ENCODE results near the gene ARHGAP8. TPM values are rescaled to one million over a fixed set of nuclear protein-coding genes. Genes with fewer than 3 reads are reported as not detected.

ARHGAP8 gene
- polyA plus RNA-seq, 1 donor from 2014 or later: 3.0 TPM

DNA sequence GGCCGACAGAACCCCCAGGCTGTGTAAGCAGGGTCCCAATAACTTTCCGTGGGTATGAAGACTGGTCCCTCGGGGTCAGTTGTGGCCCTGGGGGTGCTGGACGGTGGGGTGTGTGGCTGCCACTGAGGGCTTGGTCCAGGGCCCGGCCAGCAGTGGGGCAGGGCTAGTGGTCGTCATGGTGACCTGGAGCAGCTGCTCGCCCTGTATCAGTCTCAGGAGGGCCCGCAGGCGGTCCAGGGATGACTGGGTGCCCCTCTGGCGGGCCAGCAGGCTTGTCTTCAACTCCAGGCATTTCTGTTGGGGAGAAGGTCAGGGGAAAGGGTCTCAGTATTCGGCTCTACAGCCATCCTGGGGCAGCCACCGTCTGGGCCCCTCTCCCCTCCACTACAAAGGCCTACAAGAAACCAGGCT is 130.6 kb downstream of the ARHGAP8 start:
- Histone ChIP-seq H3K9ac (ENCODE audit: low read length) (no peak overlapping the region), H3K9me3 (ENCODE audit: low read length) (no peaks in the 10 kb centered on the region), H3K9me2 (ENCODE audit: insufficient read depth, low read length) (no peaks in the 10 kb centered on the region), H3K79me2 (replicated peaks; ENCODE audit: insufficient read depth, low read length) (no peaks in the 10 kb centered on the region), H3K4me3 (ENCODE audit: low read length) (no peak overlapping the region), H4K20me1 (ENCODE audit: insufficient read depth) (no peaks in the 10 kb centered on the region), H3K27ac (ENCODE audit: low read length) (no peak overlapping the region), H3K36me3 (ENCODE audit: insufficient read depth, low read length) (no peaks in the 10 kb centered on the region), H3F3A (ENCODE audit: insufficient read depth, low read length, poor library complexity, severe bottlenecking) (no peaks in the 10 kb centered on the region), H2AFZ (ENCODE audit: low read depth, low read length) (no peak overlapping the region), H3K4me2 (ENCODE audit: low read length) (no peak overlapping the region), H3K27me3 (ENCODE audit: insufficient read depth, low read depth, low read length) (no peaks in the 10 kb centered on the region)
- TF ChIP-seq, protein P1, sequence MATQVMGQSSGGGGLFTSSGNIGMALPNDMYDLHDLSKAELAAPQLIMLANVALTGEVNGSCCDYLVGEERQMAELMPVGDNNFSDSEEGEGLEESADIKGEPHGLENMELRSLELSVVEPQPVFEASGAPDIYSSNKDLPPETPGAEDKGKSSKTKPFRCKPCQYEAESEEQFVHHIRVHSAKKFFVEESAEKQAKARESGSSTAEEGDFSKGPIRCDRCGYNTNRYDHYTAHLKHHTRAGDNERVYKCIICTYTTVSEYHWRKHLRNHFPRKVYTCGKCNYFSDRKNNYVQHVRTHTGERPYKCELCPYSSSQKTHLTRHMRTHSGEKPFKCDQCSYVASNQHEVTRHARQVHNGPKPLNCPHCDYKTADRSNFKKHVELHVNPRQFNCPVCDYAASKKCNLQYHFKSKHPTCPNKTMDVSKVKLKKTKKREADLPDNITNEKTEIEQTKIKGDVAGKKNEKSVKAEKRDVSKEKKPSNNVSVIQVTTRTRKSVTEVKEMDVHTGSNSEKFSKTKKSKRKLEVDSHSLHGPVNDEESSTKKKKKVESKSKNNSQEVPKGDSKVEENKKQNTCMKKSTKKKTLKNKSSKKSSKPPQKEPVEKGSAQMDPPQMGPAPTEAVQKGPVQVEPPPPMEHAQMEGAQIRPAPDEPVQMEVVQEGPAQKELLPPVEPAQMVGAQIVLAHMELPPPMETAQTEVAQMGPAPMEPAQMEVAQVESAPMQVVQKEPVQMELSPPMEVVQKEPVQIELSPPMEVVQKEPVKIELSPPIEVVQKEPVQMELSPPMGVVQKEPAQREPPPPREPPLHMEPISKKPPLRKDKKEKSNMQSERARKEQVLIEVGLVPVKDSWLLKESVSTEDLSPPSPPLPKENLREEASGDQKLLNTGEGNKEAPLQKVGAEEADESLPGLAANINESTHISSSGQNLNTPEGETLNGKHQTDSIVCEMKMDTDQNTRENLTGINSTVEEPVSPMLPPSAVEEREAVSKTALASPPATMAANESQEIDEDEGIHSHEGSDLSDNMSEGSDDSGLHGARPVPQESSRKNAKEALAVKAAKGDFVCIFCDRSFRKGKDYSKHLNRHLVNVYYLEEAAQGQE (IDR thresholded peaks at IDR 0.05; ENCODE audit: borderline replicate concordance): no peak
- TF ChIP-seq EP300 (conservative IDR thresholded peaks at IDR 0.05; ENCODE audit: poor library complexity, severe bottlenecking) (no peak), SMC3 (conservative IDR thresholded peaks at IDR 0.05; ENCODE audit: poor library complexity) (no peak), MXI1 (conservative IDR thresholded peaks at IDR 0.05; ENCODE audit: poor library complexity, severe bottlenecking) (no peak), RAD21 (conservative IDR thresholded peaks at IDR 0.05) (no peak)
- TF ChIP-seq, protein P2, sequence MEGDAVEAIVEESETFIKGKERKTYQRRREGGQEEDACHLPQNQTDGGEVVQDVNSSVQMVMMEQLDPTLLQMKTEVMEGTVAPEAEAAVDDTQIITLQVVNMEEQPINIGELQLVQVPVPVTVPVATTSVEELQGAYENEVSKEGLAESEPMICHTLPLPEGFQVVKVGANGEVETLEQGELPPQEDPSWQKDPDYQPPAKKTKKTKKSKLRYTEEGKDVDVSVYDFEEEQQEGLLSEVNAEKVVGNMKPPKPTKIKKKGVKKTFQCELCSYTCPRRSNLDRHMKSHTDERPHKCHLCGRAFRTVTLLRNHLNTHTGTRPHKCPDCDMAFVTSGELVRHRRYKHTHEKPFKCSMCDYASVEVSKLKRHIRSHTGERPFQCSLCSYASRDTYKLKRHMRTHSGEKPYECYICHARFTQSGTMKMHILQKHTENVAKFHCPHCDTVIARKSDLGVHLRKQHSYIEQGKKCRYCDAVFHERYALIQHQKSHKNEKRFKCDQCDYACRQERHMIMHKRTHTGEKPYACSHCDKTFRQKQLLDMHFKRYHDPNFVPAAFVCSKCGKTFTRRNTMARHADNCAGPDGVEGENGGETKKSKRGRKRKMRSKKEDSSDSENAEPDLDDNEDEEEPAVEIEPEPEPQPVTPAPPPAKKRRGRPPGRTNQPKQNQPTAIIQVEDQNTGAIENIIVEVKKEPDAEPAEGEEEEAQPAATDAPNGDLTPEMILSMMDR (IDR thresholded peaks at IDR 0.05; ENCODE audit: poor library complexity, severe bottlenecking): no peak

DNA sequence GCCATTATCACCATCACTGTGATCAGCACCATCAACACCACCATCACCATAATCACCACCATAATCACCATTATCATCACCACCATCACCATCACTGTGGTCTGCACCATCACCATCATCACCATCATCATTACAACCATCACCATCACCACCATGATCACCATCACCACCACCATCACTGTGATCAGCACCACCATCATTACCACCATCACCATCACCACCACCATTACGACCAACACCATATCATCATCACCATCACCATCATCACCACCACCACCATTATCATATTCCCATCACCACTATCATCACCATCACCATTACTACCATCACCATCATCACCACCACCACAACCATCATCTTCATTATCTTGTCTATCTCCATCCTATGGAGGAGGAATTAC is 132.2 kb downstream of the ARHGAP8 start:
- Histone ChIP-seq H3K4me2 (ENCODE audit: low read length) (no peak overlapping the region), H2AFZ (ENCODE audit: low read depth, low read length) (no peak overlapping the region), H4K20me1 (ENCODE audit: insufficient read depth) (no peaks in the 10 kb centered on the region), H3K9me3 (ENCODE audit: low read length) (no peaks in the 10 kb centered on the region), H3K27ac (ENCODE audit: low read length) (no peak overlapping the region), H3K4me3 (ENCODE audit: low read length) (no peak overlapping the region), H3K9me2 (ENCODE audit: insufficient read depth, low read length) (no peaks in the 10 kb centered on the region), H3K9ac (ENCODE audit: low read length) (no peak overlapping the region), H3K79me2 (replicated peaks; ENCODE audit: insufficient read depth, low read length) (no peaks in the 10 kb centered on the region), H3F3A (ENCODE audit: insufficient read depth, low read length, poor library complexity, severe bottlenecking) (no peaks in the 10 kb centered on the region), H3K27me3 (ENCODE audit: insufficient read depth, low read depth, low read length) (no peaks in the 10 kb centered on the region), H3K36me3 (ENCODE audit: insufficient read depth, low read length) (no peaks in the 10 kb centered on the region)
- TF ChIP-seq TAF1 (IDR thresholded peaks at IDR 0.05; ENCODE audit: low read depth) (no peak), RAD21 (conservative IDR thresholded peaks at IDR 0.05) (no peak), SMC3 (conservative IDR thresholded peaks at IDR 0.05; ENCODE audit: poor library complexity) (no peak), EZH2 (IDR thresholded peaks at IDR 0.05; ENCODE audit: borderline replicate concordance, insufficient read depth, low read length, poor library complexity, severe bottlenecking) (no peak), POLR2AphosphoS5 (IDR thresholded peaks at IDR 0.05) (no peak)
- TF ChIP-seq, protein P2 (IDR thresholded peaks at IDR 0.05; ENCODE audit: poor library complexity, severe bottlenecking): no peak

All from neural cell (in vitro differentiated cells).